Stomach (tissue), 4 donors: Measurements from ENCODE around the gene PTP4A1.

Source experiments
- EP300 ChIP-seq: sonication (generic); formaldehyde crosslinking; IDR thresholded peaks from one replicate; pipeline ENCODE4 v1.6.1; 2017; ENCODE audit warnings: antibody characterized with exemption
- POLR2A ChIP-seq, 4 donors: fragments of 450-650 bp; IDR thresholded peaks; one replicate each; pipeline ENCODE4 v1.6.1; 2016; ENCODE audit warnings: antibody characterized with exemption in 4 of 4, control low read depth in 2 of 4, mild to moderate bottlenecking in 1 of 4, moderate library complexity in 1 of 4
- POLR2AphosphoS5 ChIP-seq, 3 donors: sonication (generic); formaldehyde crosslinking; IDR thresholded peaks; one replicate each; pipeline ENCODE4 v1.6.1; 2016; ENCODE audit warnings: antibody characterized with exemption in 3 of 3
- TF ChIP-seq, protein P1 (sequence below), 7 experiments: fragments of 450-650 bp in 4 of 7; fragments of 200-600 bp in 3 of 7; sonication (generic) in 3 of 7; IDR thresholded peaks; one replicate each; pipeline ENCODE4 v1.5.1; 2016 to 2019; ENCODE audit warnings: antibody characterized with exemption in 7 of 7, control low read depth in 2 of 7, mild to moderate bottlenecking in 1 of 7

- TF ChIP-seq, protein P1, sequence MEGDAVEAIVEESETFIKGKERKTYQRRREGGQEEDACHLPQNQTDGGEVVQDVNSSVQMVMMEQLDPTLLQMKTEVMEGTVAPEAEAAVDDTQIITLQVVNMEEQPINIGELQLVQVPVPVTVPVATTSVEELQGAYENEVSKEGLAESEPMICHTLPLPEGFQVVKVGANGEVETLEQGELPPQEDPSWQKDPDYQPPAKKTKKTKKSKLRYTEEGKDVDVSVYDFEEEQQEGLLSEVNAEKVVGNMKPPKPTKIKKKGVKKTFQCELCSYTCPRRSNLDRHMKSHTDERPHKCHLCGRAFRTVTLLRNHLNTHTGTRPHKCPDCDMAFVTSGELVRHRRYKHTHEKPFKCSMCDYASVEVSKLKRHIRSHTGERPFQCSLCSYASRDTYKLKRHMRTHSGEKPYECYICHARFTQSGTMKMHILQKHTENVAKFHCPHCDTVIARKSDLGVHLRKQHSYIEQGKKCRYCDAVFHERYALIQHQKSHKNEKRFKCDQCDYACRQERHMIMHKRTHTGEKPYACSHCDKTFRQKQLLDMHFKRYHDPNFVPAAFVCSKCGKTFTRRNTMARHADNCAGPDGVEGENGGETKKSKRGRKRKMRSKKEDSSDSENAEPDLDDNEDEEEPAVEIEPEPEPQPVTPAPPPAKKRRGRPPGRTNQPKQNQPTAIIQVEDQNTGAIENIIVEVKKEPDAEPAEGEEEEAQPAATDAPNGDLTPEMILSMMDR (IDR thresholded peaks at IDR 0.05), result no peak
- TF ChIP-seq POLR2A (IDR thresholded peaks at IDR 0.05) (no peak), POLR2AphosphoS5 (IDR thresholded peaks at IDR 0.05) (no peak), EP300 (no peak)
These were observed 34.4 kb upstream of the PTP4A1 start for GRCh38 chr6:63537959-63538300.
